Heart left ventricle (tissue), 16 donors: Measurements from ENCODE around the gene MXI1. TPM values are rescaled to one million over a fixed set of nuclear protein-coding genes. Genes with fewer than 3 reads are reported as not detected.

Experiments used
- ATAC-seq, 4 donors: fragments of 200-7000 bp; cut with Tn5 transposase; one replicate each; pipeline ENCODE4 v1.9.1; 2020 to 2022; ENCODE audit warnings: moderate library complexity in 4 of 4, mild to moderate bottlenecking in 3 of 4, moderate number of reproducible peaks in 1 of 4
- DNase-seq, 5 donors: peaks; one replicate each; pipeline ENCODE4 v3.0.0-alpha.2; 2020
- H3K27ac ChIP-seq, 12 donors: fragments of 200-600 bp; sonication (generic) in 4 of 12; one replicate each; pipeline versions ENCODE4 v1.5.0 to v1.8.0; 2016 to 2022; ENCODE audit warnings: mild to moderate bottlenecking in 2 of 12
- H3K27me3 ChIP-seq, 9 donors: fragments of 200-600 bp; sonication (generic) in 2 of 9; one replicate each; pipeline versions ENCODE4 v1.5.1 to v1.8.0; 2016 to 2022; ENCODE audit warnings: mild to moderate bottlenecking in 3 of 9
- H3K36me3 ChIP-seq, 9 donors: fragments of 200-600 bp; sonication (generic) in 2 of 9; one replicate each; pipeline versions ENCODE4 v1.5.0 to v1.8.0; 2018 to 2022; ENCODE audit warnings: mild to moderate bottlenecking in 2 of 9
- H3K4me1 ChIP-seq, 12 donors: fragments of 200-600 bp; sonication (generic) in 4 of 12; one replicate each; pipeline versions ENCODE4 v1.5.0 to v1.8.0; 2016 to 2022; ENCODE audit warnings: mild to moderate bottlenecking in 3 of 12
- H3K4me3 ChIP-seq, 12 donors: fragments of 200-600 bp; sonication (generic) in 4 of 12; one replicate each; pipeline versions ENCODE4 v1.5.0 to v1.8.0; 2017 to 2022; ENCODE audit warnings: mild to moderate bottlenecking in 9 of 12, moderate library complexity in 4 of 12
- H3K9me3 ChIP-seq, 12 donors: fragments of 200-600 bp; sonication (generic) in 4 of 12; one replicate each; pipeline versions ENCODE4 v1.5.0 to v1.8.0; 2016 to 2022; ENCODE audit warnings: mild to moderate bottlenecking in 1 of 12
- CTCF ChIP-seq, 12 donors: fragments of 200-600 bp; sonication (generic) in 4 of 12; IDR thresholded peaks; one replicate each; pipeline versions ENCODE4 v1.5.0 to v1.8.0; 2018 to 2022; ENCODE audit warnings: antibody characterized with exemption in 12 of 12, mild to moderate bottlenecking in 5 of 12
- POLR2A ChIP-seq, 2 donors: fragments of 450-650 bp; IDR thresholded peaks; one replicate each; pipeline ENCODE4 v1.6.1; 2017; ENCODE audit warnings: antibody characterized with exemption in 2 of 2, mild to moderate bottlenecking in 2 of 2, moderate library complexity in 2 of 2
- WGBS, 4 donors: extraction: QIAGEN DNeasy Blood & Tissue Kit in 2 of 4; methylation state at CpG; one replicate each; pipeline versions ENCODE4 v1.1.5 to v1.1.7; 2013 to 2018; 5-methylcytosine and 5-hydroxymethylcytosine counted together
- intact Hi-C, 10 donors: fragments of 100-400 bp; cut with DNase I; formaldehyde crosslinking; loops; one replicate each; pipeline versions ENCODE4 v1.11.1 to v1.14.2; 2022
- polyA plus RNA-seq, 2 donors: library from polyadenylated mRNA; stranded (reverse); fragments of 200-250 nt; gene quantifications; one replicate each; pipeline ENCODE4 v1.2.3, GENCODE V29; 2013
- total RNA-seq, 9 donors: library from RNA; depleted of rRNA in 2 of 9; stranded (reverse); fragments of >200 nt in 2 of 9; fragmentation: NEBNext Ultra II Directional in 3 of 9; extraction: Animal tissue kit (Norgen Biotek cat#: 25700) in 3 of 9; gene quantifications; one replicate each; pipeline versions ENCODE4 v1.1.0 to v1.2.4, GENCODE V29; 2016 to 2023
- donor health status: ischemic (EF 13 %, LVEDD 7.1; RV severe dilation, severe dysfunction).
- donor health status: healthy with polysubstance abuse.
- donor health status: DM: no; HTN: yes; CAD: no.
- donor health status: DM: no; HTN: no; CAD: no.
- donor health status: ischemic (EF 25% LVEDD 6.9; RV normal size, moderate dysfunction).
- donor health status: ischemic (EF 25% LVEDD 5.7; RV mildly dilated, moderate dysfunction).
- donor health status: healthy.
- donor health status: DM: yes; HTN: yes; CAD: no.
- donor health status: ischemic (EF 35%, LVEDD 5.7; RV mildly dilated, moderate dysfunction).
- donor health status: nonischemic (EF 11% LVEDD 7.7; RV severe dilation, severe dysfunction).
- donor health status: DM: yes; HTN: yes; CAD: no.
- donor health status: PGD.
- donor health status: ischemic (EF 29% LVEDD 5.4; RV normal size, mild dysfunction).
- donor health status: nonischemic (EF 23%, LVEDD 6.1; RV moderate dilation, normal function).

The MXI1 gene
- total and polyA plus RNA-seq, 11 donors = 20.3 to 83.2 (median 60.6) TPM

- Histone ChIP-seq H3K36me3 (peaks cover 0 to 25% (median 22%) of the 10 kb centered on the region in 9 donors), H3K9me3 (no peaks in the 10 kb centered on the region), H3K27ac (peak overlapping the region in 11 of 12 donors; percentile 81 to 96 (median 92)), H3K27me3 (no peaks in the 10 kb centered on the region), H3K4me1 (peaks cover 0 to 49% (median 31%) of the 10 kb centered on the region in 12 donors), H3K4me3 (peak overlapping the region in 8 of 12 donors; percentile 72 to 90 (median 86))
- ATAC-seq = peak; percentile 10 to 59 (median 49)
- TF ChIP-seq POLR2A (IDR thresholded peaks at IDR 0.05) (no peak), CTCF (IDR thresholded peaks at IDR 0.05) (peak; percentile 41 to 76 (median 58))
- peak in 2 of 5 donors; percentile 28 to 32 for DNase-seq
- whole genome bisulfite sequencing, 4 donors = 57 to 69% (median 64%) methylated on average over 17 of the region's 17 CpGs
- intact Hi-C loops = loop anchor here in 3 of 10 donors (1.0 to 5.0 kb wide), 4 partner anchors 196 to 296 kb away; no protein-coding TSS in a partner anchor
These were observed 98.5 kb downstream of the MXI1 start for GRCh38 chr10:110305767-110306451.

DNA sequence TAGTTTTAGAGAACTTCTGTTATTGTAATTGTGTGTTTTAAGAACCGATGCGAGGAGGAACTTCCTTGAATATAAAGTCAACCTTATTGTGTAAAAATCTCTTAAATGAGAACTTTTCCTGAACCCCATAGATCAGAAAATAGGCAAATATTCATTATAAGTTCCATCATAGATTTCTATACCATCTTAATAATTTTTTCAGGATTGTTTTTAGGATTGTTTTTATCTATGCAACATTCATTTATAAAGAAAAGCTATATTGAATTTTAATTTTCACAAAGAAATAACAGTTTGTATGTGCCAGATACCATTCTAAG is 99.0 kb downstream of the MXI1 start:
- intact Hi-C loops = loop anchor here in 2 of 10 donors (5.0 kb wide), 3 partner anchors 196 to 296 kb away; no protein-coding TSS in a partner anchor
- H3K4me3 ChIP-seq = peak overlapping the region in 2 of 12 donors; percentile 88 to 90
- peaks cover 0 to 48% (median 28%) of the 10 kb centered on the region in 12 donors for H3K4me1 ChIP-seq
- no peaks in the 10 kb centered on the region for H3K9me3 ChIP-seq
- 17 to 37% (median 29%) methylated on average over 2 of the region's 2 CpGs for WGBS, 4 donors
- no peaks in the 10 kb centered on the region for H3K27me3 ChIP-seq
- peak overlapping the region in 5 of 12 donors; percentile 8 to 96 (median 91) for H3K27ac ChIP-seq
- no peak for TF ChIP-seq POLR2A (IDR thresholded peaks at IDR 0.05)
- TF ChIP-seq CTCF (IDR thresholded peaks at IDR 0.05) = no peak
- ATAC-seq (no peak), DNase-seq (no peak)
- H3K36me3 ChIP-seq = peaks cover 0 to 20% (median 17%) of the 10 kb centered on the region in 9 donors

- DNase-seq = no peak
- intact Hi-C loops = loop anchor here in 2 of 10 donors (5.0 kb wide), 3 partner anchors 194 to 294 kb away; no protein-coding TSS in a partner anchor
These were observed 100.4 kb downstream of the MXI1 start for GRCh38 chr10:110307805-110308204.

More at GRCh38 chr10:110307805-110308204, 100.4 kb downstream of the MXI1 start:
- no peak for TF ChIP-seq POLR2A (IDR thresholded peaks at IDR 0.05)
- no peak for TF ChIP-seq CTCF (IDR thresholded peaks at IDR 0.05)
- no peak overlapping the region for H3K4me3 ChIP-seq
- peaks cover 0 to 34% (median 15%) of the 10 kb centered on the region in 12 donors for H3K4me1 ChIP-seq
- no peaks in the 10 kb centered on the region for H3K9me3 ChIP-seq
- ATAC-seq = no peak
- 53 to 65% (median 54%) methylated on average over 4 of the region's 4 CpGs for WGBS, 4 donors
- peaks cover 0 to 6% (median 3%) of the 10 kb centered on the region in 9 donors for H3K36me3 ChIP-seq
- H3K27me3 ChIP-seq = no peaks in the 10 kb centered on the region
- no peak overlapping the region for H3K27ac ChIP-seq
